ENCODE measurements around the gene COL21A1. TPM values are rescaled to one million over a fixed set of nuclear protein-coding genes. Genes with fewer than 3 reads are reported as not detected.

The COL21A1 gene
- total and polyA plus RNA-seq, 2 of the 13 experiments (the other 11 are each of a cell fraction or from before 2014, with no cell fraction given), result 0.13 TPM; not detected in 1

- POLR2A ChIA-PET, result no interaction called here
- 2% methylated on average over 2 of the region's 2 CpGs for WGBS (ENCODE audit: low lambda C conversion rate)
- in situ Hi-C loops (cut with HindIII; ENCODE audit: extremely low pct_ligation_motif_present, low pct_unique_long_range_greater_than_20kb), result no loop called here
Observed at GRCh38 chr6:56033401-56033800, 214.0 kb downstream of the COL21A1 start.

GRCh38 chr6:56032715-56033260 lies 214.6 kb downstream of the COL21A1 start:
- Histone ChIP-seq H3K4me3 (replicated peaks in 1 of 3; ENCODE audit: insufficient read depth in 1 of 3, low read depth in 2 of 3, low read length in 3 of 3) (no peak overlapping the region), H2AFZ (ENCODE audit: low read length) (no peak overlapping the region), H3K27me3 (ENCODE audit: control insufficient read depth in 1 of 2, insufficient read depth in 2 of 2, low read length in 2 of 2) (no peaks in the 10 kb centered on the region), H3K9me3 (ENCODE audit: low read length) (no peaks in the 10 kb centered on the region), H3K9ac (ENCODE audit: insufficient read depth, low read depth, low read length) (no peak overlapping the region), H3K27ac (ENCODE audit: extremely low read length, insufficient read depth, low read length) (no peak overlapping the region), H3K4me2 (ENCODE audit: low read depth, low read length) (no peak overlapping the region), H4K20me1 (ENCODE audit: insufficient read depth, low read length) (no peaks in the 10 kb centered on the region), H3K4me1 (ENCODE audit: insufficient read depth, low read length) (no peaks in the 10 kb centered on the region), H3K36me3 (replicated peaks in 1 of 2; ENCODE audit: control insufficient read depth in 1 of 2, insufficient read depth in 2 of 2, low read length in 2 of 2) (no peaks in the 10 kb centered on the region), H3K79me2 (ENCODE audit: insufficient read depth, low read length) (no peaks in the 10 kb centered on the region)
- CTCF ChIA-PET (ENCODE audit: low intra/inter-chr PET ratio, low total read pairs), result no interaction called here
- in situ Hi-C loops (cut with HindIII; ENCODE audit: extremely low pct_ligation_motif_present, low pct_unique_long_range_greater_than_20kb), result no loop called here
- POLR2A ChIA-PET, result no interaction called here
- intact Hi-C loops (cut with micrococcal nuclease; ENCODE audit: unreplicated experiment), result no loop called here
- FAIRE-seq (no peak), DNase-seq (ENCODE audit: low spot score) (no peak), ATAC-seq (no peak)
- BruUV-seq (replicated peaks), result no TSS peak
- 45% methylated on average over 2 of the region's 2 CpGs for WGBS (ENCODE audit: low lambda C conversion rate)
- no peak for TF ChIP-seq JUN (CRISPR knock-in tag; IDR thresholded peaks at IDR 0.05)
- no peak for TF ChIP-seq ZNF329 (CRISPR knock-in tag; IDR thresholded peaks at IDR 0.05; ENCODE audit: low read depth)
- TF ChIP-seq ETS1 (CRISPR knock-in tag; IDR thresholded peaks at IDR 0.05), result no peak
- no peak for TF ChIP-seq TGIF2 (CRISPR knock-in tag; IDR thresholded peaks at IDR 0.05)

More at GRCh38 chr6:56033401-56033800, 214.0 kb downstream of the COL21A1 start:
- no peaks in the 10 kb centered on the region for H3K27me3 ChIP-seq (ENCODE audit: control insufficient read depth in 1 of 2, insufficient read depth in 2 of 2, low read length in 2 of 2)
- H3K79me2 ChIP-seq (ENCODE audit: insufficient read depth, low read length), result no peaks in the 10 kb centered on the region
- CTCF ChIA-PET (ENCODE audit: low intra/inter-chr PET ratio, low total read pairs), result no interaction called here
- H3K4me2 ChIP-seq (ENCODE audit: low read depth, low read length), result no peak overlapping the region
- intact Hi-C loops (cut with micrococcal nuclease; ENCODE audit: unreplicated experiment), result no loop called here
- no peaks in the 10 kb centered on the region for H3K36me3 ChIP-seq (replicated peaks in 1 of 2; ENCODE audit: control insufficient read depth in 1 of 2, insufficient read depth in 2 of 2, low read length in 2 of 2)
- TF ChIP-seq HNRNPL (IDR thresholded peaks at IDR 0.05; ENCODE audit: low read depth, low read length) (no peak), ZBTB20 (CRISPR knock-in tag; IDR thresholded peaks at IDR 0.05; ENCODE audit: borderline replicate concordance, low read depth) (no peak)
- ATAC-seq, result no peak
- no peak overlapping the region for H2AFZ ChIP-seq (ENCODE audit: low read length)
- H3K9ac ChIP-seq (ENCODE audit: insufficient read depth, low read depth, low read length), result no peak overlapping the region
- no peaks in the 10 kb centered on the region for H3K4me1 ChIP-seq (ENCODE audit: insufficient read depth, low read length)
- no peaks in the 10 kb centered on the region for H3K9me3 ChIP-seq (ENCODE audit: low read length)
- no peak overlapping the region for H3K4me3 ChIP-seq (replicated peaks in 1 of 3; ENCODE audit: insufficient read depth in 1 of 3, low read depth in 2 of 3, low read length in 3 of 3)
- no peak for FAIRE-seq
- no peak for DNase-seq (ENCODE audit: low spot score)
- H3K27ac ChIP-seq (ENCODE audit: extremely low read length, insufficient read depth, low read length), result no peak overlapping the region
- no peaks in the 10 kb centered on the region for H4K20me1 ChIP-seq (ENCODE audit: insufficient read depth, low read length)
- no TSS peak for BruUV-seq (replicated peaks)

Measured in HepG2 (cell line).